ENCODE measurements around the gene UIMC1.

DNA sequence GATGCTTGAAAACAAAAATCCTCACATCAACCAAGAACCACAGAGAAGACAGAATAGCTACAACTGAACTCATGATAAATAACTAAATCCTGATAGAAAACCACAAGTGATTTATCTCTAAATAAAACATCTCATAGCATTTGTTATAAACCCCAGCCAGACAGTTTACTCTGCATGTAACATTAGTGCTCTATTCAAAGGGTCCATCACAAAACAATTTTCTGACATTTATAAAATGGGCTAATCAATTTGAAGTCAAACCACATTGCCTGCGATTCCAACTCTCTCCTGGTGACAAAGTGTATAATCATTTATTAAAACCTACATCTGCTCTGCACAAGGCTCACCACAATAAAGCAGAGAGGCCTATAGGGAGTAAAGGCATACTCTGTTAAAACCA, 49.8 kb downstream of the UIMC1 start:
- no peak for TF ChIP-seq CTCF (conservative IDR thresholded peaks at IDR 0.05 in 1 of 2, IDR thresholded peaks at IDR 0.05 in 1 of 2; ENCODE audit: extremely low read depth in 1 of 2, insufficient read depth in 1 of 2, low read depth in 1 of 2, low read length in 2 of 2)
- TF ChIP-seq EZH2 (IDR thresholded peaks at IDR 0.05; ENCODE audit: borderline replicate concordance, low read length) = no peak
